Measurements from ENCODE around the gene RFPL4A. TPM values are rescaled to one million over a fixed set of nuclear protein-coding genes. Genes with fewer than 3 reads are reported as not detected.

RFPL4A gene
- total and polyA plus RNA-seq, 2 of the 13 experiments (the other 11 are each of a cell fraction or from before 2014, with no cell fraction given): not detected

DNA sequence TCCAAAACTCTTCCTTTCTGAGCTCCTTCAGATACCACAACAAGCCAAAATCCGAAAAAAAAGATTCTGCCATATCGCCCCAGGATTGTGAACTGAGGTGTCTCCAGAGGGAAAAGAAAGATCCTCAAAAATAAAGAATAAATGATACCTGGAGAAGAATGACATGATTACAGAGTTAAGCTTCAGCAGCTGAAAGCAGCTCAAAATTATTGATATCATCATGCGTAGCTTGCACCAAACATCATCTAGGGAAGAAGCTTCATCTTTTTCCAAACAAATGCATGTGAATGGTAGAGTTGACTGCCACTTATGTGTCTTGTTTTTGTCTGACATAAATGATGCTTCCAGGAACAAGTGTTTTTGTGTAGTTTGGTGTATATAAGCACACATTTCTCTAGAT is 20.6 kb upstream of the RFPL4A start, which contains the start of gene NLRP9:
Gene NLRP9 (minus strand): TSS at position 101 of the 400 bp plus-strand sequence. CDS start 28 bp downstream, at position 73.
- peaks cover 0 to 4% of the 10 kb centered on the region in 2 experiments; a peak in 2 of 5 replicates for H3K27me3 ChIP-seq (ENCODE audit: control insufficient read depth in 1 of 2, insufficient read depth in 2 of 2, low read length in 2 of 2)
- TF ChIP-seq ZFP36 (IDR thresholded peaks at IDR 0.05; ENCODE audit: borderline replicate concordance, low read depth, low read length, partially characterized antibody) (no peak), ZBTB44 (CRISPR knock-in tag; IDR thresholded peaks at IDR 0.05) (no peak), ZNF484 (CRISPR knock-in tag; IDR thresholded peaks at IDR 0.05; ENCODE audit: borderline replicate concordance, low read depth) (no peak), ZNF691 (CRISPR knock-in tag; IDR thresholded peaks at IDR 0.05; ENCODE audit: borderline replicate concordance, low read depth) (no peak), ZNF552 (CRISPR knock-in tag; IDR thresholded peaks at IDR 0.05; ENCODE audit: borderline replicate concordance) (no peak), TAF1 (CRISPR knock-in tag; IDR thresholded peaks at IDR 0.05) (no peak), SNAPC5 (CRISPR knock-in tag; IDR thresholded peaks at IDR 0.05; ENCODE audit: borderline replicate concordance) (no peak), JUND (CRISPR knock-in tag; IDR thresholded peaks at IDR 0.05) (no peak), SUZ12 (IDR thresholded peaks at IDR 0.05; ENCODE audit: low read depth, low read length) (no peak), ZEB1 (IDR thresholded peaks at IDR 0.05; ENCODE audit: insufficient replicate concordance, low read depth) (no peak), ZNF749 (CRISPR knock-in tag; IDR thresholded peaks at IDR 0.05; ENCODE audit: borderline replicate concordance) (no peak)
- TF ChIP-seq, protein P1, sequence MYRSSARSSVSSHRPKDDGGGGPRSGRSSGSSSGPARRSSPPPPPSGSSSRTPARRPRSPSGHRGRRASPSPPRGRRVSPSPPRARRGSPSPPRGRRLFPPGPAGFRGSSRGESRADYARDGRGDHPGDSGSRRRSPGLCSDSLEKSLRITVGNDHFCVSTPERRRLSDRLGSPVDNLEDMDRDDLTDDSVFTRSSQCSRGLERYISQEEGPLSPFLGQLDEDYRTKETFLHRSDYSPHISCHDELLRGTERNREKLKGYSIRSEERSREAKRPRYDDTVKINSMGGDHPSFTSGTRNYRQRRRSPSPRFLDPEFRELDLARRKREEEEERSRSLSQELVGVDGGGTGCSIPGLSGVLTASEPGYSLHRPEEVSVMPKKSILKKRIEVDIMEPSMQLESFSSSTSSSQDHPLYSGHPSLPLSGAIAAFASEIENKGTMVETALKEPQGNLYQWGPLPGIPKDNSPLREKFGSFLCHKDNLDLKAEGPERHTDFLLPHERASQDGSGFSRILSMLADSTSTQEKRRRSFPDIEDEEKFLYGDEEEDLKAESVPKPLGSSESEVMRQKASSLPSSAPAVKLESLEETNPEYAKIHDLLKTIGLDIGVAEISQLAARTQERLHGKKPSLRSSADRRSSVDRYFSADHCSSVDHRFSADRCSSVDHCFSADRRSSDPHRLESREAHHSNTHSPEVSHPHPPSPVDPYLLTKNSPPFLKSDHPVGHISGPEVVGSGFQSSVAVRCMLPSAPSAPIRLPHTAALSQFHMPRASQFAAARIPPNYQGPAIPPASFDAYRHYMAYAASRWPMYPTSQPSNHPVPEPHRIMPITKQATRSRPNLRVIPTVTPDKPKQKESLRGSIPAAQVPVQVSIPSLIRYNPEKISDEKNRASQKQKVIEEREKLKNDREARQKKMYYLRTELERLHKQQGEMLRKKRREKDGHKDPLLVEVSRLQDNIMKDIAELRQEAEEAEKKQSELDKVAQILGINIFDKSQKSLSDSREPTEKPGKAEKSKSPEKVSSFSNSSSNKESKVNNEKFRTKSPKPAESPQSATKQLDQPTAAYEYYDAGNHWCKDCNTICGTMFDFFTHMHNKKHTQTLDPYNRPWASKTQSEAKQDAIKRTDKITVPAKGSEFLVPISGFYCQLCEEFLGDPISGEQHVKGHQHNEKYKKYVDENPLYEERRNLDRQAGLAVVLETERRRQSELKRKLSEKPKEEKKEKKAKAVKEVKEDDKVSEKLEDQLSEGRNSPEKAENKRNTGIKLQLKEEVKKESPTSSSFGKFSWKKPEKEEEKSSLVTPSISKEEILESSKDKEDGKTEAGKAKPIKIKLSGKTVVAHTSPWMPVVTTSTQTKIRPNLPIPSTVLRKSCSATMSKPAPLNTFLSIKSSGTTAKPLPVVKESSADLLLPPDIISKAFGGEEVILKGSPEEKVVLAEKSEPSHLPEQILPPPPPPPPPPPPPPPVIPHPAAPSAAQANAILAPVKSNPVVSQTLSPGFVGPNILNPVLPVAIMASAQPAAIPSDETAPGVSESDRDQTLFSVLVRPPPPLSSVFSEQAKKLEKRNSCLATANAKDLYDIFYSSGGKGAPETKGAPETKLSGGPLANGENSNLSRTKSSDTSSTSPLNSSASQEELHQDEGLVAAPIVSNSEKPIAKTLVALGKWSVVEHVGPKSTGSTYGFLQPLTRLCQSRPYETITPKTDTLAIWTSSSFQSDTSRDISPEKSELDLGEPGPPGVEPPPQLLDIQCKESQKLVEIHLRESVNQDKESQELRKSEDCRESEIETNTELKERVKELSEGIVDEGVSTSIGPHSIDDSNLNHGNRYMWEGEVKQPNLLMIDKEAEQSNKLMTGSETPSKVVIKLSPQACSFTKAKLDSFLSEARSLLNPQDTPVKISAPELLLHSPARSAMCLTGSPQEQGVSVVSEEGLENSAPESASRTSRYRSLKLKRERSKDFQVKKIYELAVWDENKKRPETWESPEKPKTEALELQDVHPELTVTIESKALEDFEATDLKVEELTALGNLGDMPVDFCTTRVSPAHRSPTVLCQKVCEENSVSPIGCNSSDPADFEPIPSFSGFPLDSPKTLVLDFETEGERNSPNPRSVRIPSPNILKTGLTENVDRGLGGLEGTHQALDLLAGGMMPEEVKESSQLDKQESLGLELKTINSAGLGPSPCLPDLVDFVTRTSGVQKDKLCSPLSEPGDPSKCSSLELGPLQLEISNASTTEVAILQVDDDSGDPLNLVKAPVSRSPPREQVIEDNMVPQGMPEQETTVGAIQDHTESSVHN (CRISPR knock-in tag; IDR thresholded peaks at IDR 0.05): no peak

More for the DNA sequence above, 20.6 kb upstream of the RFPL4A start, which contains the start of gene NLRP9:
- Histone ChIP-seq H3K27ac (ENCODE audit: extremely low read length, insufficient read depth, low read length) (no peak within 1 kb of the TSS), H3K4me1 (ENCODE audit: insufficient read depth, low read length) (no peaks in the 10 kb centered on the region), H4K20me1 (ENCODE audit: insufficient read depth, low read length) (no peaks in the 10 kb centered on the region), H3K9me3 (ENCODE audit: low read length) (no peaks in the 10 kb centered on the region), H3K79me2 (ENCODE audit: insufficient read depth, low read length) (no peaks in the 10 kb centered on the region), H3K4me3 (replicated peaks in 1 of 3; ENCODE audit: insufficient read depth in 1 of 3, low read depth in 2 of 3, low read length in 3 of 3) (no peak within 1 kb of the TSS), H3K36me3 (replicated peaks in 1 of 2; ENCODE audit: control insufficient read depth in 1 of 2, insufficient read depth in 2 of 2, low read length in 2 of 2) (no peaks in the 10 kb centered on the region), H3K9ac (ENCODE audit: insufficient read depth, low read depth, low read length) (no peak within 1 kb of the TSS), H2AFZ (ENCODE audit: low read length) (no peak within 1 kb of the TSS), H3K4me2 (ENCODE audit: low read depth, low read length) (no peak within 1 kb of the TSS)
- intact Hi-C loops (cut with micrococcal nuclease; ENCODE audit: unreplicated experiment): no loop called here
- in situ Hi-C loops (cut with HindIII; ENCODE audit: extremely low pct_ligation_motif_present, low pct_unique_long_range_greater_than_20kb): no loop called here
- DNase-seq (ENCODE audit: low spot score) (no peak), FAIRE-seq (no peak), ATAC-seq (no peak)
- BruUV-seq (replicated peaks): no TSS peak
- ChIA-PET POLR2A (no interaction called here), CTCF (ENCODE audit: low intra/inter-chr PET ratio, low total read pairs) (no interaction called here)
- WGBS (ENCODE audit: low lambda C conversion rate): 31% methylated on average over 3 of the region's 3 CpGs
